Lower lobe of right lung (tissue), 2 donors: ENCODE data around the gene ASB12. TPM values are rescaled to one million over a fixed set of nuclear protein-coding genes. Genes with fewer than 3 reads are reported as not detected.
A peak's percentile ranks its signal among the peaks of the same experiment; 100 is the strongest.
"Not testable (repeated sequence)": the region's sequence is repeated elsewhere in the genome, so short reads cannot be mapped to it uniquely, and the experiment has no call there.

Experiments used
- ATAC-seq, 2 donors: fragments of 200-7000 bp; cut with Tn5 transposase; one replicate each; pipeline ENCODE4 v1.9.1; 2020 to 2022; ENCODE audit warnings: mild to moderate bottlenecking in 2 of 2, moderate library complexity in 2 of 2
- DNase-seq: peaks from one replicate; pipeline ENCODE4 v3.0.0-alpha.2; 2020
- H3K27ac ChIP-seq: fragments of 200-600 bp; one replicate; pipeline ENCODE4 v1.8.0; 2022
- H3K27me3 ChIP-seq: fragments of 200-600 bp; one replicate; pipeline ENCODE4 v1.8.0; 2022; ENCODE audit warnings: low read depth
- H3K36me3 ChIP-seq: fragments of 200-600 bp; one replicate; pipeline ENCODE4 v1.8.0; 2022; ENCODE audit warnings: mild to moderate bottlenecking
- H3K4me1 ChIP-seq: fragments of 200-600 bp; one replicate; pipeline ENCODE4 v1.8.0; 2022
- H3K4me3 ChIP-seq: fragments of 200-600 bp; one replicate; pipeline ENCODE4 v1.8.0; 2022; ENCODE audit warnings: mild to moderate bottlenecking
- H3K9me3 ChIP-seq: fragments of 200-600 bp; one replicate; pipeline ENCODE4 v1.8.0; 2022
- CTCF ChIP-seq: fragments of 200-600 bp; IDR thresholded peaks from one replicate; pipeline ENCODE4 v1.8.0; 2022; ENCODE audit warnings: antibody characterized with exemption, mild to moderate bottlenecking
- intact Hi-C: fragments of 100-400 bp; cut with DNase I; formaldehyde crosslinking; loops from one replicate; pipeline ENCODE4 v1.11.0; 2022
- long read RNA-seq: library from polyadenylated mRNA; unstranded; transcript quantifications from one replicate; pipeline ENCODE4 v2.0.0, GENCODE V29; 2021
- total RNA-seq: library from RNA; stranded (reverse); fragmentation: NEBNext Ultra II Directional; extraction: Animal tissue kit (Norgen Biotek cat#: 25700); gene quantifications from one replicate; pipeline ENCODE4 v1.2.1, GENCODE V29; 2021
- donor health status: DM: no; HTN: yes; CAD: no; lungs with severe emphysema.

ASB12 gene
- total RNA-seq: not detected
- long read RNA-seq: 0 reads

DNA sequence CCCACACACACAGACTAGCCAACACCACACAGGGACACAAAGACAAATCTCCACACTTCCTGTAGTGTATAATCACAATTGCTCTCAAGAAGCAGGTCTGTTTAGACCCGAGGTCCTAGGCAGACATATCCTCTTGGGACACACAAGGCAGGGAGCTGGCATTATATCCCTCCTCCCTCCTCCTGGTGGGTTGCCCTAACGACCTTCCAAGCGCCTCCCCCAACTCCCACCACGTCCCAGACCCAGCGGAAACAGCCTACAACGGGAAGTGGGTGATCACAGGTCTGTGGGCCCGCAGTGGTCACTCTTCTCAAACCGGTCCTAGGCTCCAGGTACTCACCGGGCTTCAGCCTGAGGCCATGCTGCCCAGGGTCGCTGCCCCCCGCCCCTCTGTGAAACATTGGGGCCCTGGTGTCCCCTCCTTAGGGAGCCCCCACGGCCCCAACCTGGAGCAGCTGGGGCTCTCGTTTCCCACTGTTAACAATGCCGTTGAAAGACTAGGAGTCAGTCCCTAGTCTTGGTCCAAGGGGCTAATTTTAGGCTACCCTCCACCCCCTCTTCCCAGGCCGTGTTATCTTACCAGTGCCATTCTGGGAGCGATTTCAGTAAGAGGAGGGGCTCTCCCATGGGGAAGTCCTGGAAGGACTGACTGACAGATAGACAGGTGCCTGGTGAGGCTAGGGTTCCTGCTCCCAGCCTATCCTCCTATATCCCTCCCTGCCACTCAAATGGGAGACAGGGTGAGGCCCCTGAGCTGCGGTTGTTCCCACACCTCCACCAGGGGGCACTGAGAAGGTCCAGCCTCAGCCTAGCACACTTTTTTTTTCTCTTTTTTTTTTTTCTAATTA, at the start of gene ASB12:
Gene ASB12, minus strand, starts transcription at position 485 of the 848 bp plus-strand sequence. CDS start 4,957 bp downstream, outside the sequence.
- Histone ChIP-seq H3K4me1 (no peaks in the 10 kb centered on the region), H3K27me3 (no peaks in the 10 kb centered on the region), H3K36me3 (no peaks in the 10 kb centered on the region), H3K27ac (no peak within 1 kb of the TSS), H3K9me3 (no peaks in the 10 kb centered on the region), H3K4me3 (no peak within 1 kb of the TSS)
- ATAC-seq: no peak
- intact Hi-C loops: no loop called here
- no peak for TF ChIP-seq CTCF
- DNase-seq: no peak

GRCh38 chrX:64265265-64265664, 34.9 kb upstream of the ASB12 start:
- no peaks in the 10 kb centered on the region for H3K27me3 ChIP-seq
- no peaks in the 10 kb centered on the region for H3K4me1 ChIP-seq
- intact Hi-C loops: no loop called here
- DNase-seq (no peak), ATAC-seq (no peak)
- no peaks in the 10 kb centered on the region for H3K9me3 ChIP-seq
- no peak for TF ChIP-seq CTCF
- H3K27ac ChIP-seq: no peak overlapping the region
- no peaks in the 10 kb centered on the region for H3K36me3 ChIP-seq
- no peak overlapping the region for H3K4me3 ChIP-seq

GRCh38 chrX:64229154-64229553, 1.3 kb downstream of the ASB12 start:
- no peak for ATAC-seq
- no peaks in the 10 kb centered on the region for H3K27me3 ChIP-seq

GRCh38 chrX:64218023-64218422, 12.4 kb downstream of the ASB12 start:
- Histone ChIP-seq H3K9me3 (no peaks in the 10 kb centered on the region), H3K27me3 (no peaks in the 10 kb centered on the region), H3K36me3 (no peaks in the 10 kb centered on the region), H3K4me1 (no peaks in the 10 kb centered on the region), H3K27ac (no peak overlapping the region), H3K4me3 (no peak overlapping the region)
- intact Hi-C loops: no loop called here
- no peak for ATAC-seq
- no peak for DNase-seq
- TF ChIP-seq CTCF: no peak

More at GRCh38 chrX:64229154-64229553, 1.3 kb downstream of the ASB12 start:
- intact Hi-C loops: no loop called here
- no peak overlapping the region for H3K4me3 ChIP-seq
- no peak for DNase-seq
- no peaks in the 10 kb centered on the region for H3K9me3 ChIP-seq
- no peak for TF ChIP-seq CTCF
- no peaks in the 10 kb centered on the region for H3K4me1 ChIP-seq
- H3K36me3 ChIP-seq: no peaks in the 10 kb centered on the region
- H3K27ac ChIP-seq: no peak overlapping the region

DNA sequence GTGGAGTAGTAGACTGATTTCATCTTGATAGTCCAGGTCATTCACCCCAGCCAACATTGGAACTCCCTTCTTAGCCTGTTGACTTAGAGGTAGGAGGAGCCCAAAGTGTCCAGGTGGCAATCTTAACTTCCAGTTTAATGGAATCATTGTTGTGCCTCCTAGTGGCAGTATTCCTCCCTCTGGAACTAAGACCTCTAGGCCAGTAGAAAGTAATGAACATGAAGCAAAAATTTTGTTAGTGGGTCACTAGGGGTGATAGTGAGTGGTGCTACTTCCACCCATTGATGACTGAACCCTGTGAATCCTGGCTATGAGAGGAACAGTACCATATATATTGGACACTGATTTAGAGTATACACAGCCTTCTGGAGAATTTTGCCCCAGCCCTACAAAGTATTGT, 16.4 kb downstream of the ASB12 start:
- H3K36me3 ChIP-seq, H3K27ac ChIP-seq, H3K4me1 ChIP-seq, DNase-seq, ATAC-seq, H3K27me3 ChIP-seq, H3K9me3 ChIP-seq, intact Hi-C loops, H3K4me3 ChIP-seq: not testable (repeated sequence)

DNA sequence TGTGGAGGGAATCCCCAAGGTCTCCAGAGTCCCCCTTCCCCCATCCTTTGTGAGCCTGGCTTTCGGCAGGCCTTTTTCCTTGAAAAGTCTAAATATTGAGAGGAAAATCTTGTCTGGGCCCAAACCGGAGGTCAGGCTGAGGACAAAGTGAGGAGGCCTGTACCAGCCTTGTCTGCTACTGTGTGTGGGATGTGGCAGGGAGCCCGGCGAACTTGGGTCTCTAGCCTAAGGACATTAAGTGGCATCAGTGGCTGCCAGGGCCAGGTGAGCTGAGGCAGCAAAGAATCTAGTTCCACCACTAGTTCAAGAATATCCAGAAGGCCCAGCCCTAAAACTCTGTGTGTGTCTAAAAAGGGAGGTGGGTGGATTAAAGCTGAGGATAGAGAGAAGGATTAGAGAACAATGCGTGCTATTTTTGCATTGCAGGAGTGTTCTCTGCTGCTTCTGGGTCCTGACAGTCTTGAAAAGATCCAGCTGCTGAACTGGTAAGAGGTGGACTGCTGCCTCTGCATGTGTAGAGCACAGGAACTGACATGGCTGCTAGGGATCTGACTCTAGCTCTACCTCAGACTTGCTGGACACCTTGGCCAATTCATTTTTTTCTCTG, 23.7 kb downstream of the ASB12 start:
- H3K36me3 ChIP-seq: no peaks in the 10 kb centered on the region
- intact Hi-C loops: no loop called here
- TF ChIP-seq CTCF: no peak
- H3K27me3 ChIP-seq: no peaks in the 10 kb centered on the region
- H3K4me3 ChIP-seq: peak overlapping the region; percentile 75
- DNase-seq (peak; percentile 41), ATAC-seq (no peak)
- H3K4me1 ChIP-seq: peaks cover 16% of the 10 kb centered on the region
- no peaks in the 10 kb centered on the region for H3K9me3 ChIP-seq
- peak overlapping the region; percentile 91 for H3K27ac ChIP-seq
